Kidney capillary endothelial cell (primary cell): ENCODE results near the gene CNOT11.
"Not testable (repeated sequence)": the region's sequence is repeated elsewhere in the genome, so short reads cannot be mapped to it uniquely, and the experiment has no call there.

Experiments
- DNase-seq: peaks from one replicate; pipeline ENCODE4 v3.0.0-alpha.2; 2018; ENCODE audit warnings: low spot score

Gene CNOT11

DNA sequence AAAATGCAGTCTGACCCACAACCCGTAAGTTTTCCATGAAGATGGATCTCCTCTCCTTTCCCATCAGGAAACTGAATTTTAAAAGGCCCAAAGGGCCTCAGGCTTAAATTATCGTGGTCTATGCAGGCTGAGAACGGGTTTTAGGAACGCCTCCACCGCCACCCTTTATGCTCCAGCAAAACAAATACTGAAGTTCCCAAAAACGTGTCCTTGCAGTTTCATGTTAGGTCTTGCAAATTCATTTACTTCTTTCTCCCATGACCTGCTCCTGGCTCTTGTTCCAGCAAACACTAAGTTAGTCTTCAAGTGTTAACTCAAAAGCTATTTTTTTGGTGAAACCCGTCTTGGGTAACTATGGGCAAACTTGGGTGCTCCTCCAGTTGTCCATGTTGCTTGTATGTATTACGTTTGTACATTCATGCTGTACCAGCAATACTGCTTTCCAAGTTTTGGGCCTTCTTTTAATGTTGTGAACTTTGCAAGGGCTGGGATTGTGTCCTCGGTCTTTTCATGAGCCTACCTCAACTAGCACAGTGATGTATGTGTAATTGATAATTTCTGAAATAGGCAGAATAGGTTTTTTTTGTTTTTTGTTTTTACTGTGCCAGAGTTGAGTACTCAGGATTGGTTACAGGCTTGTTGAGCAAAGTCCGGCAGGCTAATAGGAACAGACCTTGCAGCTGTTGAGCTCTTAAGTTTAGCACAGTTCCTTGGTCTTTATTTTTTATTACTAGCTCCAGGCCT lies 57.6 kb downstream of the CNOT11 start:
- DNase-seq: no peak

- DNase-seq: no peak
Measured at GRCh38 chr2:101310834-101311695, 58.4 kb downstream of the CNOT11 start.

DNA sequence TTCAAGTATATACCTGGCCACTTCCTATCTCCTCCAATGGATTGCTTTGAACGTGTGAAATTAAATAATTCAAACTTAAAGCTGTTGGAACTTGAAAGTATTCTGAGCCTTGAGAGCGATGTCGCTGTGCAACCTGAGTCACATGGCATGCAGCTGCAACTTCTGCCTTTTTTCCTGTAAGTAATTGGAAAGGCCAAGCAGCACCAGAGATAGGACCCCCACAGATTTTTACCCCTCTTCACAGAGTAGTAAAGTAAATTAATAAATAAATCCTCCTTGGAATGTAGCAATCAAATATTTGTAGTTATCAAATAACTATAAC lies 59.0 kb downstream of the CNOT11 start:
- no peak for DNase-seq

GRCh38 chr2:101316568-101316967 lies 63.9 kb downstream of the CNOT11 start:
- DNase-seq: not testable (repeated sequence)
